Measurements from ENCODE around the gene SASH1.
"Not testable (repeated sequence)": the region's sequence is repeated elsewhere in the genome, so short reads cannot be mapped to it uniquely, and the experiment has no call there.

The SASH1 gene

GRCh38 chr6:148374040-148374774 lies 31.6 kb downstream of the SASH1 start:
- no peak for DNase-seq

GRCh38 chr6:148375401-148375800 lies 32.8 kb downstream of the SASH1 start:
- no peak for DNase-seq

- DNase-seq: no peak
These were observed 36.8 kb downstream of the SASH1 start for GRCh38 chr6:148379481-148379880.

DNA sequence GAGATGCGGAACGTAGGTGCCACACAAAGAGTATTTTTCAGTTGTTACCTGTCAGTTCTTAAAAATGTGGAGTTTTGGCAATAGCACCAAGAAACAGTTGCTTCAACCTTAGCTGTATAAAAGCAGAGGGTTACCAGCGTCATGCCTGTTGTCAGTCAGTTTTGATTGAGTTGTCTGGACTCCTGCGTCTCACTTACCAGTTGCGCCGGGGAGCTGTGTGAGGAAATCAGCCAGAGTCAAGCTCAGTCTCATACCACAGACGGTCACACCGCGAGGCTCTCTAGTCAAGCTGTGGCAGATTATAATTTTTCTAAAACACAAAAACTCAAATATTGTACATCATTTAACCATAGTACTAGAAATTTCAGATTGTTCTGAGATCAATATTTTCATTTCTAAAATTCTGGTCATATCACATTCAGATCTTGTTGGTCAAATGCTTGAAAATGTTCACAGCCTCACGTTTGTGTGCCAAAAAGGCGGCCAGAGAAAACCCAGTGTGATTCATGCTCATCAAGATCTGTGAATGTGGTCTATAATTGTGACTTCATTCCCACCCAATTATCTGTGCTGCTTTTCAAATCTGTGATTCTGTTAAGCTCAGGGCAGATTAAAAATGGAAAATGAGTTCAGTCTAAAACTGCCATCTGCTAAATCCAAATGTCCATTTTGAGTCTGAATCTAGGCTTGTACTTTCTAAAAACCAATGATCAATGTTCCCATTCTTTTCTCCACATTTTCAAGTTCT lies 37.5 kb downstream of the SASH1 start:
- no peak for DNase-seq

- DNase-seq: not testable (repeated sequence)
These were observed 39.4 kb downstream of the SASH1 start for GRCh38 chr6:148382051-148382450.

DNA sequence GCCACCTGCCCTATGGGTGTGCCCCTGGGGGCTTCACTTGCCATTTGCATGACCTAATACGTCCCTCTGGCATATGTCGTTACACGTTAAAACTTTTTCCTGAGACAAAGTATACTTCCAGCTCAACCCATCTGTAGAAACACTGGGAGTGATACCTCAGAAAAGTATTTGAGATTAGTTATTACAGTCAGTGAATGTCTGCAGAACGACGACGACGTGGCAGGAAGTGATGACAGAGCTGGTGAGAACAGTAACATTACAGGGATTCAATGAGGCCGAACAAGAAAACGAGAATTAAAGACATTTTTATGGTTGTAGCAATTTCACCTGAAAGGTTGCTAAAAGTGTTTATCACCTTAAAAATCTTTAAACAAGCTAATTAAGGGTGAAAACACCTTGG lies 40.2 kb downstream of the SASH1 start:
- no peak for DNase-seq

DNA sequence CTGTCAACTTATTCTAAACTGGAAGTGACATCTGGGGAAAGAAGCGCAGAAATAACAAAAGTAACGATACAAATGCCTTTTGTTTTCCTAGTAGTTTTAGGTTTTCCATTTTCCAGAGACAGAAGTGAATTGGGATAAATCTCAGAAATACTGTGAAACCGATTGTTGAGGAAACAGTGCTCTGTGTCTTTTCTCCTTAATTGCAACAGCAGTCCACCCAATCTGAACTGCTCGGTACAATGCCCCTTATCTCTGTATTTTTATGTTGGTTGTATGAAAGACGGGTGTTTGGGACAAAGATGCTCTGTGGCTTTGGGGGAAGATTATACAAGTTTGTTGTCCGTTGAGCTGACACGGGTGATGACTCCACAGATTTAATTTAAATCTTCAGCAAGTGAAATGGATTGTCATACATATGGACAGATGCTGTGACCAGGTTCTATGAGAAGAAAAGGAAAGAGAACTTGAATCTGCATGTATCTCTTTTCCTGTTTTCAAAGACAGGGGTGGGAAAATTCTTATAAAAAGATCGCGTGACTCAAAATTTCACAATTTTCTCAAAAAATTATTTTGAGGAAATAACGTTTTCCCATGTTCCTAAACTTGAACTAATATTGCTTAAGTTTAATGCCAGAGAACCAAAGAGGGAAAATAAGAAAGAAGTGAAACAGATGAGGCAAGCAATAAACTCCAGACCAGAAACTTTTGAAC lies 41.2 kb downstream of the SASH1 start:
- DNase-seq: no peak

DNA sequence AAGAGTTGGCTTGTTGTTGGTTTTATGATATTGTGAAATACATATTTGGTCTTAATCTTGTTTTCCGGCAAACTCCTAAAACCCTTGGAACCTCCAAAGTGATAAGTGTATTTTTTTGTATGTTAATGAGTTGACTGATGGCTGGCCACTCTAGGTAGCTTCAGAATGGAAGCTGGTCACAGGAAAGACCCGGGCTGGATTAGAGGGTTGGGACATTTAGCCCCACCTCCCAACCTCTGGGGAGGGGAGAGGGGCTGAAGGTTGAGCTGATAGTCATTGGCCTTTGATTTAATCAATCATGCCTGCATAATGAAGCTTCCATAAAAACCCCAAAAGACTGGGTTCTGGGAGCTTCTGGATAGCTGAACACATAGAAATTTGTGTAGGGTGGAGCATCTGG lies 42.7 kb downstream of the SASH1 start:
- DNase-seq: no peak

GRCh38 chr6:148388521-148388920 lies 45.9 kb downstream of the SASH1 start:
- no peak for DNase-seq

- DNase-seq: no peak
These were observed 46.4 kb downstream of the SASH1 start for GRCh38 chr6:148389086-148389485.

DNA sequence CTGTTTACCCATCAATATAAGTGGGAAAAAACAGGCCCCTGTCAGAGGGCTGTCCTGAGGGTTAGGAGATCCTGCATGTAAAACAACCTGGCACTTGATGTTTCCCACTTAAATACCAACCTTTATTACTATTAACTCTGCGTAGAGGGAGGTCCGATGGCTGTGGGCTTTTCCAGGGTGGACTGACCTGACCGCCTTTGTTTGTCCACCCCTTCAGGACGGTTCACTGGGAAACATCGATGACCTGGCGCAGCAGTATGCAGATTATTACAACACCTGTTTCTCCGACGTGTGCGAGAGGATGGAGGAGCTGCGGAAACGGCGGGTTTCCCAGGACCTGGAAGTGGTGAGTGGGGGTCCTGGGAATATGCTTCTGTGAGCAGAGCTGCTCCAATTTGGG lies 47.3 kb downstream of the SASH1 start:
- DNase-seq: no peak

DNA sequence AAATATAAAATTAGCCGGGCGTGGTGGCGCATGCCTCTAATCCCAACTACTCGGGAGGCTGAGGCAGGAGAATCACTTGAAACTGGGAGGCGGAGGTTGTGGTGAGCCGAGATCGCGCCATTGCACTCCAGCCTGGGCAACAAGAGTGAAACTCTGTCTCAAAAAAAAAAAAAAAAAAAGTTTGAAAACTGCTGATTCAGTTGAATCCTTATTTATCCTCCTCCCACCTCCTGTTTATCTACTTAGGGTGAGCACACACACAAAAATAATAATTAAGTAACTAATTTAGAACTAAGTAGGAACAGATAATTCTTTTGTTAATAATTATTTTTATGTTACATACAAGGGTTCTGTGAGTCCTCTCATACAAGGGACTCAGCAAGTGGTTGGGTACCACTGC lies 49.5 kb downstream of the SASH1 start:
- DNase-seq: not testable (repeated sequence)

DNA sequence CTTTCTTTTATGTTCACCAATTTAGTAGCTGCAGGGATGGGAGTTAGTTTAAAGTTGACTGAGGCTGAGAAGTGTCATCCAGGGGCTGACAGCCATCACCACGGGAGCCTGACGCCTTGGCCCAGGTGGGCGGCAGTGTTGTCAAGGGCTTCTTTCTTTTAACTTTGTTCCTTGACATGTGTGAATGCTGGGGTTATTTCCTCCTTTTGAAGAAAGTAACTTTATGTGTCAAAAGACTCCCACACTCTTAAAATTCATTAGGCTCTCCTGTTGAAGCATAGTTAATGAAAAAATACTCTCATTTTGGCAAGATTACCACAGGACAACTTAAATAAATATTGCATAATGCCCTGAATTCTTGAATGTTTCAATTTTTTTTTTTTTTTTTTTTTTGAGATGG lies 50.0 kb downstream of the SASH1 start:
- no peak for DNase-seq

DNA sequence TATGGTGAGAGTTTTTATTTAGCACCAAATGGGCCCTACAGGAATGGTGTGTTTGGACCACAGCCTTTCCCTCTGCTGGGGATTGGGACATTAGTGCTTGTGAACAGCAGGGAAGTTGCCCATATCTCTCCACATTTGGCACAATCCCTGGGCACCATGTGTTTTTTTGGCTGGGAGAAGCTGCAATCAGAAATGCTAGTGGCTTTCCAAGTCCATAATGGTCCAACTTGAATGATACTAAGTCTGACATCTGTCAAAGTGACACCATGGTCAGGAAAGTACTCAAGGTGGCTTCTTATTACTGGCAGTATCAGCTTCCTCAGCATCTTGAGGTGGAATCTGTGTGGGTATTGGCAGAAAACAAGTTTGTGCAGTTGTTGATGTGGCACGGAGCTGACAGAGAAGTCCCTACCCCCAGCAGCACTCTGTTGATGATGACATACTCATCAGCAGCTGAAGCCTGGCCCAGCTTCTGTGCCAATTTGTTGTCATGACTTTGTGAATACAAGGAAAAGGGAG lies 53.0 kb downstream of the SASH1 start:
- no peak for DNase-seq

GRCh38 chr6:148396411-148396810 lies 53.8 kb downstream of the SASH1 start:
- no peak for DNase-seq

DNA sequence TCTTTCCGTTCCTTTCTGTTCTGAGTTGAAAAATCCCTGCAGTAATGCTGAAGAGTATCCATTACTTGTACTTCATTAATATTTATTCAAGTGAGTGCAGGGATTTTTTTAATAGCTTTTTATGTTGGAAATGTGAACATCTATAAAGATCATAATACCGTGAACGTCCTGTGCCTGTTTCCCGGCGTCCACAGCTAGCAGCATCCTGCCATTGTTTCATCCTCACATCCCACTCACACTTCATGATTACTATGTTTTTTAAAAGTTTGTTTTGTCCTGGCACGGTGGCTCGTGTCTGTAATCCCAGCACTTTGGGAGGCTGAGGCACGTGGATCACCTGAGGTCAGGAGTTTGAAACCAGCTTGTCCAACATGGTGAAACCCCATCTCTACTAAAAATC lies 54.3 kb downstream of the SASH1 start:
- DNase-seq: no peak

DNA sequence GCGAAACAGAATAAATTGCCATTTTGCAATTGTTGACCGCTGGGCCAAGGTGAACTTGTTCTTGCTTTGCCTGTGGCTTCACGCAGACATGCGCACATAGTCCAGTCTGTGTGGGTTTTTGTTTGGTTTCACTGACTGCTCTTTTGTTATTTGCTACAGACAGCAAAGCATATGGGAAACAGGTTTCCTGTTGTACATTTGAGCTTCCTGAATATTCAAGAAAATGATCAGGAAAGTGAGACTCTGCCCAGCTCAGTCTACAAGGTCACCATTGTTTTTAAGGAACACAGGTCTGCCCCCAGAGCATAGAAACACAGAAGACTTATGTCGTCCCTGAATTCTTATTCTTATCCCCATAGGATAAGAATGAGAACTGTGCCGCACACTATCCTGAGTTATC lies 55.6 kb downstream of the SASH1 start:
- DNase-seq: no peak

GRCh38 chr6:148398678-148399077 lies 56.0 kb downstream of the SASH1 start:
- no peak for DNase-seq

DNA sequence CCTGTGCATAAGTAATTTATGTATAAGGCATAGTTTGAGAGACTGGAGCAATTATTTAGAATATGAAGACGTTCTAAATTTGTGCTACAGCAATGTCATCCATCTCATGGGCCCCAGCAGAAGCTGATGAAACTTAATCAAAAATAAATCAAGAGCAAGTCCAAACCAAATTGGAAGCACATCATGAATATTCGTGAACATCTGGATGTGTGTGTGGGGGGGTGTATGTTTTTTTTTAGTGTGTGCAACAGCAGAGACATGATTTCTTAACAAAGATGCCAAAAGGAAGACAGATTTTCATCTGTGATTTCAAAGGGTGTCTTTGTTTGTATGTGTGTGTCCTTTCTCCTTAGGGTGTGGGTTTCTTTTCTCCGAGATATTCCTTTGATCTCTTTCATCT lies 58.9 kb downstream of the SASH1 start:
- no peak for DNase-seq

- DNase-seq: no peak
These were observed 61.9 kb downstream of the SASH1 start for GRCh38 chr6:148404456-148405054.

- no peak for DNase-seq
These were observed 63.3 kb downstream of the SASH1 start for GRCh38 chr6:148405894-148406293.

DNA sequence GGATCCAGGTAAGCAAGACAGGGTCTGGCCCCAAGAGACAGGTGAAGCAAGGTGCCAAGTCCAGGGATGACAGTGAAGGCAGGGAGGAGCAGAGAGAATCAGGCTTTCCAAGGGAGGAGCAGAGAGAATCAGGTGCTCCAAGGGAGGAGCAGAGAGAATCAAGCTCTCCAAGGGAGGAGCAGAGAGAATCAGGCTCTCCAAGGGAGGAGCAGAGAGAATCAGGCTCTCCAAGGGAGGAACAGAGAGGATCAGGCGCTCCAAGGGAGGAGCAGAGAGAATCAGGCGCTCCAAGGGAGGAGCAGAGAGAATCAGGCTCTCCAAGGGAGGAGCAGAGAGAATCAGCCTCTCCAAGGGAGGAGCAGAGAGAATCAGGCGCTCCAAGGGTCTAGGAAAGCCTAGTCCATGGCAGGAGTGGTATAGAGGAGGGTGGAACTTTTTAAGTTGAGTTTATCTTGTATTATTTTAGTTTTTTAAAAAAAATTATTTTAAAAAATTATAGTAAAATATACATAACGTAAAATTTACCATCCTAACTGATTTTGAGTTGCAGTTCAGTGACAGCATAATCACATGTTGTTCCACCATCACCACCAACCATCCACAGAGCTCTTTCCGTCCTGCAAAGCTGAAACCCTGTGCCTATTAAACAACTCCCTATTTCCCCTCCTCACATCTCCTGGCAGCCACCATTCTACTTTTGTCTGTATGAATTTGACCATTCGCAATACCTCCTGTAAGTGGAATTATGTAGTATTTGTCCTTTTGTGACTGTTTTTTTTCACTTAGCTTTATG lies 64.1 kb downstream of the SASH1 start:
- no peak for DNase-seq
